A673 (cell line): ENCODE results near the gene ACSM3.

Source experiments
- CTCF ChIP-seq: fragments of 300-800, 200-600 bp; sonication (generic); conservative IDR thresholded peaks from 2 replicates; pipeline ENCODE4 v1.5.1; 2017; ENCODE audit warnings: low read depth, mild to moderate bottlenecking, antibody characterized with exemption, low read length, moderate library complexity, mixed read lengths
- EZH2 ChIP-seq: fragments of 200-600 bp; sonication (generic); IDR thresholded peaks from 2 replicates; pipeline ENCODE4 v1.6.1; 2017; ENCODE audit warnings: borderline replicate concordance, low read depth, mild to moderate bottlenecking, mixed read lengths, antibody characterized with exemption, low read length; ENCODE audit not compliant: poor library complexity, severe bottlenecking

DNA sequence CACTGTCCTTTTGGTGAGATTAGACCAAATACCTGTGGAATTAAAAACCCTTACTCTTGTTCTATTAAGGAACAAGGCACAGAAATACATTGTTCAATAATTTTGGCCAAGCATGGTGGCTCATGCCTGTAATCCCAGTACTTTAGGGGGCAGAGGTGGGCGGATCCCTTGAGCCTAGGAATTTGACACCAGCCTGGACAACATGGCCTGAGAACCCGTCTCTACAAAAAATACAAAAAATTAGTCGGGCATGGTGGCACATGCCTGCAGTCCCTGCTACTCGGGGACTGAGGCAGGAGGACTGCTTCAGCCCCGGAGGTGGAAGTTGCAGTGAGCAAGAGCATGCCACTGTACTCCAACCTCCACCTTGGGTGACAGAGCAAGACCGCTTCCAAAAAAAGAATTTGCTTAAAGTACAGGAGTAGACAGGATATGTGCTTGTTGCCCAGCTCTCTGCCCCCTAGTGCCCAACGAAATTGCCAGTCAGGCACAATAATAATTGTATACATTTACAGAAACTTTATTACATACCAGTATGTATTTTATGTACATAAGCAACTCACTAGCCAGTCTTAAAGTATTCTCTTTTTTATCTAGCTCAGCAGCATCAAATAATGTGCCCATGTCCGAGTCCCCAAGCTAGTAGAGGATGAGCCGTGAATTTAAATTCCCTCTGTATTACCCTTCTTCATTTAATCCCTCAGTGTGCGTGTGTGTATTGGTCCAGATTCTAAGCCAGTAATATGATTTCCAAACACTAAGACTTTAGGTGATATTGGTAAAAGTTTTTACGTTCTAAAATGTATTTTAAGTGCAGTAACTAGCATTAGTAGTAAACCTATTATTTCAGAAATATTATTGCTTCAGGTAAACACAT, 23.6 kb upstream of the ACSM3 start:
- TF ChIP-seq CTCF (peak; percentile 42), EZH2 (no peak)
